HG02571 (cell line): ENCODE data around the gene CTNS.

Source experiments
- ATAC-seq: cut with Tn5 transposase; IDR thresholded peaks from one replicate; pipeline ENCODE4 v1.9.1; 2021; ENCODE audit warnings: mild to moderate bottlenecking, moderate library complexity; ENCODE audit not compliant: unreplicated experiment

The CTNS gene

DNA sequence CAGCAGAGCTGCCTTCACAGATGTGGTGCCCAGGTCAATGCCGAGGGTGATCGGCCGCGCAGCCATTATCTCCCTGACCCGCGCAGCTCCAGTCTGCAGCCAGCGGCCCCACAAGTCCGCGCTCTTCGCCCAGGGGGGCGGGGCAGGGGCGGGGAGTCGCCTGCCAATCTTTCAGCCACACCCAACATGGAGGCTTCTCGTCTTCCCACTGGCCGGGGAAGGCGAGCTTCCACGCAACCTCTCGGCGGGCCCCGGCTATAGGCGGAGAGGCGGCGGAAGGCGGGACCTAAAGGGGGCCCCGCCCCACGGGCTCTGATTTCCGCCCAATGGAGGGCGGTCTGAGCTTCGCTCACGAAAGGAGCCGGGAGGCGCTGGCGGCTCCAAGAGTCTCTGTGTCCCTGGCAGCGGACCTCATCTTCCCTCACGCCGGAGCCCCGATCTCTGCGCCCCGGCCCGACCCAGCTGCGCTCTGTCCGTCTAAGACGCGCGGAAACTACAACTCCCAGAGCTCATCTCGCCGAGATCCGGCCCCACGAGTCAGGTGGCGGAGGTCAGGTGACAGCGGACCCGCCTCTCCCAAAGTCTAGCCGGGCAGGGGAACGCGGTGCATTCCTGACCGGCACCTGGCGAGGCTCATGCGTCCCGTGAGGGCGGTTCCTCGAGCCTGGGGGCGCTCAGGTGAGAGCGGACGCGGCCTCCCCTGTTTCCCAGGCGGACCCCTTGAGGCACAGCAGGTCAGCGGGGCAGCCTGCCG is at the start of gene CTNS, which contains the start of gene SHPK:
Gene CTNS, plus strand, starts transcription at position 607 of the 754 bp plus-strand sequence. CDS start 3,447 bp downstream, outside the sequence.
Gene SHPK, minus strand, starts transcription at position 97 of the 754 bp plus-strand sequence. Its CDS starts 31 bp downstream, at position 66.
- peak; percentile 88 for ATAC-seq

DNA sequence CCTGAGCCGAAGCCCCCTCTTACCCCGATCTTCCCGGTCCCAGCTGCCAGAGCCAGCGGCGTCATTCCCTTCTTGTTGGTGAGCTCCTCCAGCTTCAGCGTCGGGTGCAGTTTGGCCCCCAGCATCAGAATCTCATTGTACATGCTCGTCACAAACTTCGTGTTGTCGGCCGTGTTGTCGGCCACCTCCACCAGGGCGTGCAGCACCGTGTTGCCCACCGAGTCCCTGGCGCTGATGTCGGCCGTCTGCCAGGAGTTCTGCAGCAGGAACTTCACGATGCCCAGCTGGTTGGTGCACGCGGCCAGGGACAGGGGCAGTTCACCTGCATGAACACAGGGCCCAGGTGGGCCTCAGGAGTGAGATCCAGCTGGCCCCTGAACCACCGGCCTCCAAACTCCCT is 46.8 kb upstream of the CTNS start:
- ATAC-seq: no peak

GRCh38 chr17:3590231-3590630 is 46.3 kb upstream of the CTNS start:
- no peak for ATAC-seq

- no peak for ATAC-seq
Observed at GRCh38 chr17:3590768-3591167, 45.8 kb upstream of the CTNS start.

DNA sequence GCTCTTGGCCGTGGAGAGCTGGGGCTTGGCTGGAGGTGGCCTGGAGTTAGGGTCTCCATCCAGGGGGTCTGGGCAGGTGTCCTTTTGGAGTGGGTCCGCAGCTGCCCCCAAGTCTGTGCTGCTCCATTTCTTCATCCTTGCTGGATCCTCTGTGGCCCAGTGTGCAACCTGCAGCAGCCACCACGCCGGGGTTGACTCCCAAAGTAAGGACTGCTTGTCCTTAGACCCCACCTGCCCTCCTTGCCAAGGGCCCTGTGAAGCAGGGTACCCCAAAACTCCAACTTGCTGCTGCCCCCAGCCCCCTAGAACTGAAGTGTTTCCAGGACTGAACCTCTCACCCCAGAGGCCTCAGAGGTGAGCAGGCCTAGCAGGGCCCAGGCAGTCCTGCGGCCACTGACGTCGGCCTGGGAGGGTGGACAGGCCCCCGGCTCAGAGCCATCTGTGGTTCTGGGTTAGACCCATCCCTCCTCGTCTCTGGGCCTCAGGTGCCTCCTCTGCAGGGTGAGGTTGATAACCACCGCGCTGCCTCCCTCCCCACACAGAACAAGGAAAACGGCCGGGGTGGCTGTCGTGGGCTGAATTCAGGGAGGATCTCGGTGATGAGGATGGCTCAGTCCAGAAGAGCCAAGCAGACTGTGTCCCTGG is 44.2 kb upstream of the CTNS start:
- ATAC-seq: no peak

DNA sequence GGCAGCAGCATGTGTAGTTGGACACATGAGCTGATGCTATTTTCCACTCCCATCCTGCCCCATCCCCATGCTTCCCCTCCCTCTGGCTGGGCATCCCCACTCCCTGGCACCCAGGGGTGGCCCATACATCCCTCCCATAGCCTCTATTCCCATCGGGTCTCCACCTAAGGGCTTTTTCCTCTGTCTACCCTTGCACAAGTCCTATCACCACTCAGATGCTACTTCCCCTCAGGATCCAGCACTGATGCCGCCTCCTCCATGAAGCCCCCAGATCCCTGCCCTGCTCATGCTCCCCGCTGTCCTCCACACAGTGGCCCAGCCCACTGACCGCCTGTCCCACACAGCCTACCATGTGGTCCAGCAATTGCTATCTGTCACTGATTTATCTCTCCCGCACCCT is 43.2 kb upstream of the CTNS start:
- no peak for ATAC-seq

DNA sequence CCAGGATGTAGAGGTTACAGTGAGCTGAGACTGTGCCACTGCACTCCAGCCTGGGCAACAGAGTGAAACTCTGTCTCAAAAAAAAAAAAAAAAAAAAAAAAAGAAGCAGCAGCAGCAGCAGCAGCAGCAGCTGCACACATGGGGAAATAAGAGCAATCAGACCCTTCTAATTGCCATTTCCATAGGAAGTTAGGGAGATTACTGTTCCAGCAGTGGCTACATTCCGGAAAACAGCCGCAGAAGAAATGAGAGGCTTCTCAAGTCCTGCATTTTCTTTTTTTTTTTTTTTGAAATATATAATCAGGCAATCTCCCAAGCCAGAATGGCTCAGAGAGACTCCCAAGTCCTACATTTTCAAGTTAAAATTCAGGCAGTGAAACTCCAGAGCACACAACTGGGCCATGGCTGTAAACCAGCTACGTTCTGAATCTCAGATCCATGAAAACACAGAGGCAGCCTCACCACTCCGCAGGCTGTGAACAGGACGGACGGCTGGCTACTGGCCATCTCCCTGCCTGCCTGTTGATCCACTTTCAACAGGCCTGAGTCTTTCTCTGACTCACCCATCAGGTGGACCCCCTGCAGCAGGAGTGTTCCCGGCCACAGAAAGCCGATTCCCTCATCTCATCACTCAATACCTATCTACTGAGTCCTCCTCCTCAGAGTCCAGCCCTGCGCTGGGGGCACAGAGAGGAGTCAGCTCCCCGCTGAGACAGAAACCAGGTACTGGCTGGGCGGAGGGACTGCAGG is 42.3 kb upstream of the CTNS start:
- ATAC-seq: no peak

GRCh38 chr17:3594976-3595375 is 41.6 kb upstream of the CTNS start:
- ATAC-seq: no peak

DNA sequence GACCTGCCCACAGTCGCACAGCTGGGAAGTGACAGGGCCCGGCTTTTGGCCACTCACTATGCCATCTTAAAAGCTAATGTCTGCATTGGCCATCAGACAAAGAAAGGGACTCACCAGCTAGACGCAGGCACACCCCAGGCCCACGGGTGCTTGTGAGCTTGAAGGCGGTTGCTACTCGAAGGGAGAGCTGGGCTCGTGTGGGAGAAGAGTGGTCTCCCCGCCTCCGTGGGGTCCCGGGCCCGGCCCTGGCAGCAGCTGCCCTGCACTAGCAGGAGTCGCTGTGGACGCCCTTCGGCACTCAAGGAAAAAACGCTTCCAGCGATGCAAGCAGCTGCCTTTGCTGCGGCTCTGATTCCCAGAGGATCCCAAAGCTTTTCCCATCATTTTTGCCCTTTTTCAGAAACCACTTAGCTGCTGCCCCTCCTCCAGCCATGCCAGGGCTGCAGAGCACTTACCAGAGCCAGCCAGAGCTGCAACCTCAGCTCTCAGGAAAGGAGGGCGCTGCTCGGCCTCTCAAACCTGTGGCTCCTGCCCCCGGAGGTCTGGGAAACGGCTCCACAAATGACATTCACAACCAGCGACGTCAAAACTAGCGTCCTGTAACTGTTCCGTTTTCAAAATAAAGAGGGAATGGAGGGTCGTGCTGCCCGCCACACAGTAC is 39.6 kb upstream of the CTNS start:
- ATAC-seq: no peak

DNA sequence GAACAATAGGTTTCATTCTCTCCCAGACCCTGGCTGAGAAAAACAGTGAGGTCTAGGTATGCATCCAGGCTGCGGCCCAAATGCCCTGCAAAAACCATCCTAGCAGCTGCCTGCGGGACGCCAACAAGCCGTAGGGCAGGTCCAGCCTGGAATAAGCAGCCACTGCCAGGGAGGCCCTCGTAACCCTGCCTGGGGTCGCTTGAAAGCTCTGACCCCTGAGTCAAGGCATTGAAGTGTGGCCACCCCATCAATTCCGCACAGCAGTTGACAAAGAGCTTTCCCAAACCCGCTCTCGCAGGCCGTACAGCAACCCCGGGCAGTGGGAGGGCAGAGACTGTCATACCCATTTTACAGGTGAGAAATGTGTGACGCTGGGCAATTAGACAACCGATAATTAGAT is 38.5 kb upstream of the CTNS start:
- ATAC-seq: no peak

DNA sequence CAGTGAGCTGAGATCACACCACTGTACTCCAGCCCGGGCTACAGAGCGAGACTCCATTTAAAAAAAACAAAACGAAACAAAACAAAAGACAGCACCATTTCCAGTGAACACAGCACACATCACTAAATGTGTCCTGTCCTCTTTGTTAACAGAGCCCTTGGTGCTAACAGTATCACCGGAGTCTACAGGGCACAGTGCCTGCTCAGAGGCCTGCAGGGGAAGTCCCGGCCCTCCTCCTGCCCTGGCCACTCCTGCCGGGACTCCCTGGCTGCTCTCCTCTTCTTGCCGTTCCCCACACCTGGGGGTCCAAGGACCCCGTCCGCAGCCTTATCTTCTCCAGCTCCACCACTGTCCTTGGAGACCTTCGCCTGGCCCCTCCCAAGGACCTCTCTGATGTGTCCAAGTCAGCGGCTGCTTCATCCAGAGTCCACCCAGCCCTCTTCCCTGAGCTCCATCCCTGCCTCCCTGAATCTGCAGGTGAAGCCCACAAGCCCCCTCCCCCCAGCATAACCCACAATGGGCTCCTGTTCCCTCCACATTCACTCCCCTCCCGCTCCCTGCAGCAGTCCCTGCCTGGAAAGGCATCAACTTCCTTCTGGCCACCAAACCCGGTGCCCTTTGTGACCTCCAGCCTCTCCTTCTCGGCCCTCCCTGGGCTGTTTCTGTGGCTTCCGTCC is 35.9 kb upstream of the CTNS start:
- no peak for ATAC-seq

GRCh38 chr17:3602499-3602898 is 34.1 kb upstream of the CTNS start:
- no peak for ATAC-seq

GRCh38 chr17:3603119-3603869 is 33.3 kb upstream of the CTNS start:
- ATAC-seq: no peak

- no peak for ATAC-seq
Observed at GRCh38 chr17:3603870-3604259, 32.7 kb upstream of the CTNS start.

GRCh38 chr17:3609689-3610088 is 26.9 kb upstream of the CTNS start:
- no peak for ATAC-seq

DNA sequence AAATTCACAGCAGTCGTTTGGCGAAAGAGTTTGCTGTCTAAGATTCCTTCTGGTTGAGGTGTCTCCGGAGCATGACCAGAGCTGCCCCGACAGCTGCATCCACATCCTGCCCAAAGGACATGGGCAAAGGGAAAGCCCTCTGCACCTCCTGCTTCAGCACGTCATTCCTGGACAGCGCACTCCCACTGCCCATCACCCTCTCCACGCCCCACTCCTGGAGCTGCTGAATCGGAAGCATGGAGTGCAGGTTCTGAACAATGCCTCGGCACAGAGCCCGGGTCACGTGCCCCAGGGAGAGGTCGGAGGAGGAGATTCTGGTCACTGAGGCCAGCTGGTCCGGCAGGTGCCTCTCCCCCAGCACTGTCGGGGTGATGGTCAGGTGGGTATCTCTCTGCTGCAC is 26.0 kb upstream of the CTNS start:
- no peak for ATAC-seq

DNA sequence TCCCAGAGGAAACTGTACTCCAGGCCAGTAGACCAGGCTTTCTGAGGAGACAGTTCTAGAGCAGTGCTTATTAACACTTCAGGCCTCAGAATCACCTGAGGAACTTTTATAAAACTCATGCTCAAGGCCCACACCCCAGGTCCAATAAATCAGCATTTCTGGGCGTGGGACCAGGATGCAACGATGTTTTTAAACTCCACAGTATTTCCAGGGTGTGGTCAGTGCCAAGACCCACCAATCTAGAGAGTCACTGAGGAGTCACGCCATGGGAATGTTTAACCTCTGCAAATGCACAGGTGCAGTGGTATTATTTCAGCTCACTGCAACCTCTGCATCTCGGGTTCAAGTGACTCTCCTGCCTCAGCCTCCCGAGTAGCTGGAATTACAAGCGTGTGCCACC is 23.4 kb upstream of the CTNS start:
- no peak for ATAC-seq

GRCh38 chr17:3615160-3615870 is 21.2 kb upstream of the CTNS start:
- no peak for ATAC-seq

- no peak for ATAC-seq
Observed at GRCh38 chr17:3621146-3621720, 15.3 kb upstream of the CTNS start.
